Nephron (organoid): Measurements from ENCODE around the gene PIK3C3.

Source experiments
- H3K27ac Mint-ChIP-seq, 3 experiments: 2 replicates each; pipeline ENCODE4 v1.8.0; 2020; ENCODE audit warnings: mixed read lengths in 3 of 3, mild to moderate bottlenecking in 2 of 3, moderate library complexity in 1 of 3
- H3K27me3 Mint-ChIP-seq: 2 replicates; pipeline ENCODE4 v1.8.0; 2021; ENCODE audit warnings: low read depth, mild to moderate bottlenecking, moderate library complexity, mixed read lengths
- H3K36me3 Mint-ChIP-seq: 2 replicates; pipeline ENCODE4 v1.8.0; 2020; ENCODE audit warnings: low read depth, mixed read lengths
- H3K4me1 Mint-ChIP-seq: 2 replicates; pipeline ENCODE4 v1.8.0; 2020; ENCODE audit warnings: mixed read lengths
- H3K4me3 Mint-ChIP-seq, 3 experiments: 2 replicates each; pipeline ENCODE4 v1.8.0; 2020; ENCODE audit warnings: mild to moderate bottlenecking in 3 of 3, mixed read lengths in 3 of 3, moderate library complexity in 2 of 3
- H3K9me3 Mint-ChIP-seq: 2 replicates; pipeline ENCODE4 v1.8.0; 2020; ENCODE audit warnings: mixed read lengths
- CTCF ChIP-seq, 3 experiments: fragments of 200-600 bp; sonication (generic); IDR thresholded peaks; one replicate each; pipeline ENCODE4 v1.5.0; 2021; ENCODE audit warnings: antibody characterized with exemption in 3 of 3; ENCODE audit not compliant: unreplicated experiment in 3 of 3

The PIK3C3 gene

DNA sequence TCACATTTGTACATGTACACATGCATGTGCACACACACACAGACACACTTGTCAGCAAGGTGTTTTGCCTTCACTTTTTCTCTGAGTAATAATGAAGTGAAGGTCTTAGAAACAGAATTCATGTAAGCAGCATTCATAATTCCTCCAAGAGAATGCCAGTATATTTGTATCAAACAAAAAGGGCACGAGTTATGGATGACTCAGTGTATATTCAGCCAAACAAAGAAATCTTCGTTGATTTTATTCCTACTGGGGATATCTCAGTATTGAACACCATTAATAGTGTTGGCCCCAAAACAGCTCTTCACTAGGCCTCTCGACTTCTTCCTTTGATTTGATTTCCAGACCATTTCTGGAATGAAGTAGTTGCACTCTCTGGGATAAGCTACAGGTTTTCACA is 125.3 kb downstream of the PIK3C3 start:
- H3K9me3 Mint-ChIP-seq: no peaks in the 10 kb centered on the region
- H3K4me3 Mint-ChIP-seq: no peak overlapping the region
- H3K36me3 Mint-ChIP-seq: peaks cover 52% of the 10 kb centered on the region
- no peaks in the 10 kb centered on the region for H3K4me1 Mint-ChIP-seq
- no peaks in the 10 kb centered on the region for H3K27me3 Mint-ChIP-seq
- H3K27ac Mint-ChIP-seq: no peak overlapping the region
- no peak for TF ChIP-seq CTCF (IDR thresholded peaks at IDR 0.05; ENCODE audit: unreplicated experiment in 3 of 3)

DNA sequence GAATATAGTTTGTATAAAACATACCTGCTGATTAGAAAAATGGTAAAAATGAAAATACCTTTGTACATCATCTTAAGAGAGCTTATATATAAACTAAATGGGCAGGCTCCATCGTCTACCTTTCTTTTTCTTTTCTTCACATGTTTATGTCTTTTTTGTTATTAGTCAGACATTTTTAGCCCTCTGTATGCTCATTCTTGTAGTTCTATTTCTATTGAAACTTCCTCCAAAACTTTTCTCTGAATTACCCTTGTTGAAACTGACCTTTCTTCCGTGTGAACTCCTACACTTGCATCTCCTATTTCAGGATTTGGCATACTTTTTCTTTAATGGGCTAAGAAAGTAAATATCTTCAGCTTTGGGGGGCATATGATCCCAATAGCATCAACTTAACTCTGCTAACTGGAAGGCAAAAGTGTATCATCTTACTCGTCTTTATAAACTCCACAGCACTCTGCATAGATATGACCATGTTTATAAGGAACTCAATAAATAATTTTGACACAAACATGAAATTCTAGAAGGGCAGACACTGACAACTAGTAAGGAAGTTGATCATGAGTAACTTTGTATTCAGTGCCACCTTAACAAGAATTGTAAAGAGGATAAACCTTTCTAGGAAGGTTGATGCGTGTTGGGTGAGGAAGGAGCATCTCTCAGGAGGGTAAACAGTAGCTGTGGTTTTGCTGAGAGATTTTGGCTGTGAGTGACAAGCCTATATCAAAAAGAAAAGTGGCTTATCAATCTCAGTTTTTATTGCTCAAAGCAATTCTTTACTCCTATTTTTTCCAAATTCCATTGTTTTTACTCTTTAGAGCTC is 127.6 kb downstream of the PIK3C3 start:
- H3K4me1 Mint-ChIP-seq: no peaks in the 10 kb centered on the region
- peaks cover 44% of the 10 kb centered on the region for H3K36me3 Mint-ChIP-seq
- H3K27ac Mint-ChIP-seq: no peak overlapping the region
- H3K27me3 Mint-ChIP-seq: no peaks in the 10 kb centered on the region
- no peaks in the 10 kb centered on the region for H3K9me3 Mint-ChIP-seq
- TF ChIP-seq CTCF (IDR thresholded peaks at IDR 0.05; ENCODE audit: unreplicated experiment in 3 of 3): no peak
- H3K4me3 Mint-ChIP-seq: no peak overlapping the region

GRCh38 chr18:42086288-42086687 is 131.3 kb downstream of the PIK3C3 start:
- H3K27me3 Mint-ChIP-seq: no peaks in the 10 kb centered on the region
- no peak overlapping the region for H3K27ac Mint-ChIP-seq
- no peak overlapping the region for H3K4me3 Mint-ChIP-seq
- H3K36me3 Mint-ChIP-seq: peaks cover 24% of the 10 kb centered on the region
- no peaks in the 10 kb centered on the region for H3K9me3 Mint-ChIP-seq
- TF ChIP-seq CTCF (IDR thresholded peaks at IDR 0.05; ENCODE audit: unreplicated experiment in 3 of 3): no peak
- no peaks in the 10 kb centered on the region for H3K4me1 Mint-ChIP-seq

- Mint-ChIP-seq H3K27me3 (no peaks in the 10 kb centered on the region), H3K4me1 (no peaks in the 10 kb centered on the region), H3K9me3 (no peaks in the 10 kb centered on the region), H3K4me3 (no peak overlapping the region), H3K27ac (no peak overlapping the region), H3K36me3 (peaks cover 15% of the 10 kb centered on the region)
- no peak for TF ChIP-seq CTCF (IDR thresholded peaks at IDR 0.05; ENCODE audit: unreplicated experiment in 3 of 3)
Measured at GRCh38 chr18:42087235-42087634, 132.2 kb downstream of the PIK3C3 start.

- Mint-ChIP-seq H3K9me3 (no peaks in the 10 kb centered on the region), H3K4me1 (no peaks in the 10 kb centered on the region), H3K27ac (no peak overlapping the region), H3K4me3 (no peak overlapping the region), H3K27me3 (no peaks in the 10 kb centered on the region), H3K36me3 (peaks cover 11% of the 10 kb centered on the region)
- TF ChIP-seq CTCF (IDR thresholded peaks at IDR 0.05; ENCODE audit: unreplicated experiment in 3 of 3): no peak
Measured at GRCh38 chr18:42087876-42088275, 132.8 kb downstream of the PIK3C3 start.

GRCh38 chr18:42092848-42093247 is 137.8 kb downstream of the PIK3C3 start:
- no peak overlapping the region for H3K27ac Mint-ChIP-seq
- H3K9me3 Mint-ChIP-seq: peaks cover 4% of the 10 kb centered on the region
- no peaks in the 10 kb centered on the region for H3K27me3 Mint-ChIP-seq
- peaks cover 4% of the 10 kb centered on the region for H3K36me3 Mint-ChIP-seq
- H3K4me1 Mint-ChIP-seq: no peaks in the 10 kb centered on the region
- H3K4me3 Mint-ChIP-seq: no peak overlapping the region
- no peak for TF ChIP-seq CTCF (IDR thresholded peaks at IDR 0.05; ENCODE audit: unreplicated experiment in 3 of 3)
